Right forelimb (tissue), 1 donor: ENCODE data around the gene P3H3.

Experiments
- DNase-seq: peaks from one replicate; pipeline ENCODE4 v3.0.0-alpha.2; 2018

P3H3 gene, protein sequence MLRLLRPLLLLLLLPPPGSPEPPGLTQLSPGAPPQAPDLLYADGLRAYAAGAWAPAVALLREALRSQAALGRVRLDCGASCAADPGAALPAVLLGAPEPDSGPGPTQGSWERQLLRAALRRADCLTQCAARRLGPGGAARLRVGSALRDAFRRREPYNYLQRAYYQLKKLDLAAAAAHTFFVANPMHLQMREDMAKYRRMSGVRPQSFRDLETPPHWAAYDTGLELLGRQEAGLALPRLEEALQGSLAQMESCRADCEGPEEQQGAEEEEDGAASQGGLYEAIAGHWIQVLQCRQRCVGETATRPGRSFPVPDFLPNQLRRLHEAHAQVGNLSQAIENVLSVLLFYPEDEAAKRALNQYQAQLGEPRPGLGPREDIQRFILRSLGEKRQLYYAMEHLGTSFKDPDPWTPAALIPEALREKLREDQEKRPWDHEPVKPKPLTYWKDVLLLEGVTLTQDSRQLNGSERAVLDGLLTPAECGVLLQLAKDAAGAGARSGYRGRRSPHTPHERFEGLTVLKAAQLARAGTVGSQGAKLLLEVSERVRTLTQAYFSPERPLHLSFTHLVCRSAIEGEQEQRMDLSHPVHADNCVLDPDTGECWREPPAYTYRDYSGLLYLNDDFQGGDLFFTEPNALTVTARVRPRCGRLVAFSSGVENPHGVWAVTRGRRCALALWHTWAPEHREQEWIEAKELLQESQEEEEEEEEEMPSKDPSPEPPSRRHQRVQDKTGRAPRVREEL

DNA sequence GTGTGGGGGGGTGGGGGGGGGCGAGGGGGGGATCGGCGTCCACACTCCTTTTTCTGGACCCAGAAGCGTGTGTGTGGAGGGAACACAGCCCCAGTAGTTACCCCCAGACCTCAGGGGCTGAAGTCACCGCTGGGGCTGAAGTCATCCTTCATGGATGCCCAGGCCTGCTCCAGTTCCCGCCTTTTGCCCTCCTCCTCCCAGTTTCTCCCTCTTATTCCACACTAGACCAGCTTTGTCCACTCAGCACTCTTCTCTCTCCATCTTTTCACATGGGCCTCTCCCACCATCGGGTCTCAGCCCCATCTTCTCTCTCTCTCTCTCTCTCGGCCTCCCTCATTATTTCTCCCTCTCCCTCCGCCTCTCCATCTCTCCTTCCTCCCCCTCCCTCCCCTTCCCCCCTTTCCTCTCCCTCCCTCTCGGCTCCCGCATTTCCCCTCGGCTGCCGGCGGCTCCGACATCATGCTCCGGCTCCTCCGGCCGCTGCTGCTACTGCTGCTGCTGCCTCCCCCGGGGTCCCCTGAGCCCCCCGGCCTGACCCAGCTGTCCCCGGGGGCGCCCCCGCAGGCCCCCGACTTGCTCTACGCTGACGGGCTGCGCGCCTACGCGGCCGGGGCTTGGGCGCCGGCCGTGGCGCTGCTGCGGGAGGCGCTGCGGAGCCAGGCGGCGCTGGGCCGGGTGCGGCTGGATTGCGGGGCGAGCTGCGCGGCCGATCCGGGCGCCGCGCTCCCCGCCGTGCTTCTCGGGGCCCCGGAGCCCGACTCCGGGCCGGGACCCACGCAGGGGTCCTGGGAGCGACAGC lies at the start of gene P3H3:
Gene P3H3 (plus strand): TSS at position 426 of the 799 bp plus-strand sequence. CDS start 34 bp downstream, at position 460.
- DNase-seq, result peak; percentile 81

DNA sequence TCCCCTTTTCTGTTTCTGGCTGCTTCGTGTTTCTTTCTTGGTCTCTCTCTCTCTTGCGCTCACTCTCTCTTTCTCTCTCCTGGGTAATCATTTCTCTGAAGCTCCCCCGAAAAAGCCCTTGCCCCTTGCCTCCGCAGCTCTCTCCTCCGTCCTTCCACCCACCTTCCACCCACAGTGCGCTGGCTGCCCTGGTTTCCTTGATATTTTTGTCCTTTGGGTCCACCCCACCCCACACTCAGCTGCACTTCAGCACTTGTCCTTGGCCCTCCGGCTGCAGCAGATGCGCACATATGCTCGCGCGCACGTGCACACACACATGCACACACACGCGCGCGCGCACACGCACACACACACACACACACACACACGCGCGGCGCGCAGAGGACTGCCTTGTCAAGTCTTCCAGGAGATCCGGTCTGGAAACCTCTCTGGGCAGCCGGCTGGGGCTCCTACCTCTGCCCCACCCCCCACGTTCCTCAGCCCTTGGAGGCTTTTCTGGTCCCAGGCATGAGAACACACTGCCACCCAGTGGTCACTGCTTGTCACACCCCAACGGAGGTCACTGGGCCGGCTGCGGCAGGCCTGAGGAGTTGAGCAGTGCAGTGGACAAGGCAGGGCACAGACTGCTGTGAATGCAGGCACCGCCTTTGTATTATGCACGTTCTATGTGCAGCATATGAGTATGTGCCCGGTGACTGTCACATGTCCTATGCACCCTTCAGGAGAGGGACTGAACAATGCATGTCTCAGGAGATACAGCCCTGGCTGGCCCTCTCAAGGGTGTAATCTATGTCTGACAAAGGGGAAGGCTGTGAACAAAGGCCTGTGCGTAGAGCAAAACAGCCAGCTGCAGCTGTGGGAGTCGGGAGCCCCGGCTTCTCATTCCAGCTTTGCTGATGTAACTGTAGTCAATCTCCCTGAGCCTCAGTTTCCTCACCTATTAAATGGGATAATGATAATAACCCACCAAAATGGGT lies 49.3 kb upstream of the P3H3 start:
- DNase-seq, result peak; percentile 97

DNA sequence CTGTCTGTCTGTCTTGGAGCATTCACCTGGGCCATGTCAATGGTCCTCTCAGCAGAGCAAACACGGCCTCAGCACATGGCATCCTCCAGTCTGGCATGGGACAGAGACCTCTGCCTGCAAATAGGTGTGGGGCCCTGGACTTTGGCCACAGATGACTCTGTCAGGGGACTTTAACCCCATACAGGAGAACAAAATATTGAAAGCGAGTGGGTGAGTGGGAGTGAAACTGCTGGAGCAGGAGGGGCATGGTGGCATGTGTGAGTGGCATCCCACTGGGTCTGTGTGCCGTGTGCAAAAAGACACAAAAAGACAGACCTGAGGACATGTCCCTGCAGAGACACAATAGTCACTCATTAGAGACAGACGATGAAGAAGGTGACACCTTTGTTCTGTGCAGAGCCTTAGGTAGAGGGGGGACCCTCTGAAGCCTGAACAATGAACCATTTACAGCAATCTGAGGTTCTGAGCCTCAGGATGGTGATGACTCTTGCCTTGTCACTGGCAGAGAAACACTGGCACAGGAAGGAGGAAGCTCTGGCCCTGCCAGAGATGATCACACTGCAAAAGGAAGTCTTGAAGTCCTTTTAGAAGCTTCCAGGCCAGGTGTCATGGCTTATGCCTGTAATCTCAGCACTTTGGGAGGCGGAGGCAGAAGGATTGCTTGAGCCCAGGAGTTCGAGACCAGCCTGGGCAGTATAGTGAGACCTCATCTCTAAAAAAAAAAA lies 48.3 kb upstream of the P3H3 start:
- DNase-seq, result no peak

DNA sequence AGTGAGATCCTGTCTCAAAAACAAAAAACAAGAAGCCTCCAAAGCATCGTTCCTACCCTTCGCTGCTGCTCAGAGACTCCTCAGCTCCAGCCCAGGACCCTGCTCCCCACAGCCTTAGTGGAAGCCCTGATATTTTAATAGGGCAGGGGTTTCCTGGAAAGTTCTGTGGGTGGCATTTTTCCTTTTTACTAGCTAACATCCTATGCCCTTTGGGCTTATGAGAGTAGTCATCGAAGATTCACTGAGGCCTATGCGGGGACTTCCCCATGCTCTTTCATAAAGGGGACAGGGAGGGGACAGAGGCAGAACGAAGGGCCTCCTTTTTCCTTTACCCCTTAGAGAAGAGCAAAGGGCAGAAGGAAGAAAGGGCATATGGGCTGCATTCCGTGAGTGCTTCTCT lies 47.6 kb upstream of the P3H3 start:
- no peak for DNase-seq

DNA sequence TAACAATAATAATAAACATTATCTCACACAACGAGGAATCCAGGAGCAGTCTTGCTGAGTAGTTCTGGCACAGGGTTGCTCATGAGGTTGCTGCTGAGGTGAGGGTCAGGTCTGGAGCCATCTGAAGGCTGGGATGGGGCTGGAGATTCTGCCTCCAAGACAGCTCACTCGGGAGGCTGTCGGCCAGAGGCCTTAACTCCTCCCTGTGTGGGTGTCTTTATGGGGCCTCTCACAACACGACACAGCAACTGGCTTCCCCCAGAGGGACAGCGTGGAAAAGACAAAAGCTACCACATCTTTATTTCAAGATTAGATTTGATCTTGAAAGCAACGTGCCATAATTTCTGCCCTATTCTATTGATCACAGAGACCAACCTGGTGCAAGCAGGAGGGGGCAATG lies 46.1 kb upstream of the P3H3 start:
- DNase-seq, result no peak

DNA sequence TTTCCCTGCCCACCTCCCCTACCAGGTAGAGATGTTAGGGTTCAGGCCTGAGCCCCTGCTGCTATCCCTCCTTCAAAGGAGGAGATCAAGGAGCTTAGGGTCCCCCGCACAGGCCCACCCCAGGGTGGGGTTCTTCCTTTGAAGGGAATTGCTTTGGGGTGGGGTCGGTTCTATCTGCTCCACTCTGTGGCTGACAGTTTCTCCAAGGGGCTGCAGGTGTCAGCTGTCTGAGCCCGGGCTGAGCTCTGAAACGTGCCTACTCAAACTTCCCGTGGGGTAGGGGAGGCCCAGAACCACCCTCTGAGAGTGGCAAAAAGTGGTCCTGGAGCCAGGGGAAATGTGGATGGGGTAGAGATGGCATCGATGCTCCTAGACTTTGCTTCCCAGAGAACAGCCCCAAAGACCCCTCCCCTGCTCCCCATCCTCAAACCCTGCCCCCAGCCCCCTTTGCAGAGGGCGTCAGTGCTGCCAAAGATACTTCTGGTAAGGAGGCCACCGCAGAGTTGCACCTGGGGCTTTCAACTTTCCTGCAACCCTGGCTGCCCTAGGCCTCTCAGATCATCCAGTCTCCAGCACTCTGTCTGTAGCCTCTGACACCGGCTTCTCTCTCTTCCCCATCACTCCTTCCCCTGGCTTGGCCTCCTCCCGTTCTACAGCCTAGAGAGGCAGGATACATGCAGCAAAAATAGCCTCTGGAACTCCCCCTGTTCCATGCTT lies 45.2 kb upstream of the P3H3 start:
- DNase-seq, result no peak

DNA sequence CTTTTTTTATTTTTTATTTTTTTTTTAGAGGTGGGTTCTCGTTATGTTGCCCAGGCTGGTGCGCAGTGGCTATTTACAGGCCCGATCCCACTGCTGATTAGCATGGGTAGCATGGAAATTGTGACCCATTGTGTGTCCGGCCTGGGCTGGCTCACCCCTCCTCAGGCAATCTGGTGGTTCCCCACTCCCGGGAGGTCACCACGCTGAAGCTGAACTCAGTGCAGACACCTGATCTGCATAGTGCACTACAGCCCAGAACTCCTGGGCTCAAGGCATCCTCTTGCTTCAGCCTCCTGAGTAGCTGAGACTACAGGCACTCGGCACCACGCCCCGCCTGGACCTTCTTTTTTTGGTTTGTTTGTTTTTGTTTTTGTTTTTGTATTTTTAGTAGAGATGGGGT lies 44.4 kb upstream of the P3H3 start:
- DNase-seq, result no peak

DNA sequence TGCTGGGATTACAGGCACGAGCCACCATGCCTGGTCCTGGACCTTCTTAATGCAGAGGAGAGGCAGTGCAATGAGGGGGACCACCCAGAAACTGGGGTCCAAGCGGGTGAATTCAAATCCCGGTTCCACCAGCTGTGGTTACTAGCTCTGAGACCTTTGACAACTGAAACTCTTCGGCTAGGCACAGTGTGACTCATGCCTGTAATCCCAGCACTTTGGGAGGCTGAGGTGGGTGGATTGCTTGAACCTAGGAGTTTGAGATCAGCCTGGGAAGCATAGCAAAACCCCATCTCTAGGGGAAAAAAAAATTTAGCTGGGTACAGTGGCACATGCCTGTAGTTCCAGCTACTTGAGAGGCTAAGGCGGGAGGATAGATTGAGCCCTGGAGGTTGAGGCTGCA lies 43.9 kb upstream of the P3H3 start:
- DNase-seq, result no peak

DNA sequence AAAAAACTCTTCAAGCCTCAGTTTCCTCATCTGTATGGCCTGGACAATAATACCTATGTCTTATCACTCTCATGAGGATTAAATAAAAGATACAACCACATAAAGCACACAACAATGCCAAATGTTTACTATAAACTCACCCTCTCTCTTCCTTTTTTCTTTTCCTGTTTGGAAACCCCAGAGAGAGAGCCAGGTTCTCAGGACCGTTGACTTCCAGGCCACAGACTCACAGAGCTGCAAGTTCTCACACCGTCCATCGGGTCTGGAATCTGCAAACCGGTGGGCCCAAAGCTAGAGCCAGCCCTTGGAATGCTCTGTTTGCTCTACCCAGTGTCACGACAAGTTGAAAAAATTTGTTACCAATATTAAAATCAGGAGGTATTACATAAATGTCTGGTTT lies 43.4 kb upstream of the P3H3 start:
- no peak for DNase-seq

DNA sequence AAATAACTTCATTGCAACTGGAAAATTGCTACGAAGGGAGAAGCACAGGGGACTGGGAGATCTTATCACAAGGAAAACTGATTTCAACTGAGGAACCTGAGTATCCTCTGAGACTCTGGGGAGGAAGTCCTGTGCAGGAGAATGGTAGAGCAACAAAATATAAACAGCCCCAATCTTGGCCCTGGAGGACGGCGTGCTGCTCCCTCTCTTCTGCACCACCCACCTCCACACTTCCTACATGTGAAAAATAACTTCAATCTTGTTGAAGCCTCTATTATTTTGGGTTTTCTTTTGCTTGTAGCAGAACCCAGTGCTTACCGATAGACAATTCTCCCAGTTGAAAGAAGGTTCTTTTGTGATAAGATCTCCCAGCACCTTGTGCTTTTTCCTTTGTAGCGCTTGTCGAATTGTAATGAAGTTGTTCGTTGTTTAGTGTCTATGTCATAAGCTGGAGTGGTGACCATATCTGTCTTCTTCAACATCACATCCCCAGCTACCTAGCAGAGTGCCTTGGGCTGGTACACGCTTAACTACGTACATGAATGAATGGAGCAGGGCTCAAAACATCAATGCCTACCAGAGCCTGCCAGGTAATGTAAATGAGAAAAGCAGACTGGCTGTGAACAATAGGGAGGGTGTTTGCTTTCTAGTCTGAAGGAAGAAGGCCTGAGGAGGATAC lies 41.7 kb upstream of the P3H3 start:
- no peak for DNase-seq

DNA sequence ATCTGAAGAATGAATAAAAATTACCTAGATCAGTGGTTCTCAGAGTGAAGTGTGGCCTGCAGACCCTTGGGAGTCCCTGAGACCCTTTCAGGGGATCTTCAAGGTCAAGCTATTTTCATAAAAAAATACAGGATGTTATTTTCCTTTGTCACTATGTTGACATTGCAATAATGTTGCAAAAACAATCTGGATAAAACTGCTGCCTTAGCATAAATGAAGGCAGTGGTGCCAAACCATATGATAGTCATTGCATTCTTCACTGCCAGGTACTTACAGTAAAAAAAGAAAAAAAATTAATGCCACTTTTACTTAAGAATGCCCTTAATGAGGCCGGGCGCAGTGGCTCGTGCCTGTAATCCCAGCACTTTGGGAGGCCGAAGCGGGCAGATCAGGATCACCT lies 40.9 kb upstream of the P3H3 start:
- DNase-seq, result no peak

DNA sequence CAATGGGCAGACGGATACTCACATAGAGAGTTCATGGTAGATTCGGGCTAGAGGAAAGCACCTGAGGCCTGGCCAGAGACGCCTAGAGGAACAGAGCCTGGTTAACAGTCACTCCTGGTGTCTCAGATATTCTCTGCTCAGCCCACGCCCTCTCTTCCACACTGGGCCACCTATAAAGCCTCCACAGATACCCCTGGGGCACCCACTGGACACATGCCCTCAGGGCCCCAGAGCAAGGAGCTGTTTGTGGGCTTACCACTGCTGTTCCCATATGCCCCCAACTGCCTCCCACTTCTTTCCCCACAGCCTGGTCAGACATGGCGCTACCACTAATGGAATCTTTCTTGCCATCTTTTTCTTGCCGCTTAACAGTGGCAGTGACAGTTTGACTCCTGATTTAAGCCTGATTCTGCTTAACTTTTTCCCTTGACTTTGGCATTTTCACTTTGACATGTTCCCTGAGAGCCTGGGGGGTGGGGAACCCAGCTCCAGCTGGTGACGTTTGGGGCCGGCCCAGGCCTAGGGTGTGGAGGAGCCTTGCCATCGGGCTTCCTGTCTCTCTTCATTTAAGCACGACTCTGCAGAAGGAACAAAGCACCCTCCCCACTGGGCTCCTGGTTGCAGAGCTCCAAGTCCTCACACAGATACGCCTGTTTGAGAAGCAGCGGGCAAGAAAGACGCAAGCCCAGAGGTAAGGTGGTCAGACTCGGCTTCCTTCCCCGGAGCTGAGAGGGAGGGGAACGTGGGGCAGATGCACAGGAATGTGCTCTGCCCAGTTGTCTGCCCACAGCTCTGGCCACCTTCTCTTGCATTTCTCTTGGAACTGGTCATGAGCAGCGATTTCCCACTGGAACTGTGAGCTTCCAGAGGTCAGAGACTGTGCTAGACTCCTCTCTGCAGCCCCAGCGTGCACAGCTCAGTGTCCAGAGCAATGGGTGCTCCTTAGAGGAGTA lies 39.0 kb upstream of the P3H3 start, which contains the start of gene CD4:
Gene CD4 (plus strand): TSS at position 557 of the 953 bp plus-strand sequence. CDS start 10,611 bp downstream, outside the sequence.
- DNase-seq, result no peak

DNA sequence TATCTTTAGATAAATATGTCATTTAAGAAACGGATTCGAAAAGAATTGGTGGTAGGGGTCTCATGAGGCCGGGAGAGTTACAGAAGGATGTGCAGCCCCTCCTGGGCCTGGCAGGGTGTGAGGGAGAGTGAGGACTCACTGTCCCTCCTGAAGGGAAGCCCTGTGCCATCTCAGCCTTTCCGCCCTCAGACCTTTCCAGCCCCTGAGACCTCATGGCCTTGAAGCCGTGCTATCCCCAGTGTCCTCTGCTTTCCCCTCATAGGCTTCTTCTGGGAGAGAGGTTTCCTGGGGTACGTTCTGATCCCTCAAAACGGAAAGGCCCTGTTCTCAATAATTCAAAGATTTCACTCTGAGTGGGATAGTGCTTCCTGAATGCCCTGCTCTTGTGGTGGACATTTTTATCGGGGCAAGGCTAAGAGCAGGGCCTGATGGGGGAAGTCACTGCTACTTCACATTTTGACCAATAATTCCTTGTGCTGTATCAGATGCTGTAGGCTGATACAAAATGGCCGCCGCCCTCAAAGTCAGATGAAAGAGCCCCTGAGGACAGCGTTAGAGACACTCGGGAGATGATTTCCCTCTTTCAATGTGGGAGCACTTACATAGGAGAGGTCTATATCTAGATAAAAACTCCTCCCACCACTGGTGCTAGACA lies 37.6 kb upstream of the P3H3 start:
- no peak for DNase-seq

DNA sequence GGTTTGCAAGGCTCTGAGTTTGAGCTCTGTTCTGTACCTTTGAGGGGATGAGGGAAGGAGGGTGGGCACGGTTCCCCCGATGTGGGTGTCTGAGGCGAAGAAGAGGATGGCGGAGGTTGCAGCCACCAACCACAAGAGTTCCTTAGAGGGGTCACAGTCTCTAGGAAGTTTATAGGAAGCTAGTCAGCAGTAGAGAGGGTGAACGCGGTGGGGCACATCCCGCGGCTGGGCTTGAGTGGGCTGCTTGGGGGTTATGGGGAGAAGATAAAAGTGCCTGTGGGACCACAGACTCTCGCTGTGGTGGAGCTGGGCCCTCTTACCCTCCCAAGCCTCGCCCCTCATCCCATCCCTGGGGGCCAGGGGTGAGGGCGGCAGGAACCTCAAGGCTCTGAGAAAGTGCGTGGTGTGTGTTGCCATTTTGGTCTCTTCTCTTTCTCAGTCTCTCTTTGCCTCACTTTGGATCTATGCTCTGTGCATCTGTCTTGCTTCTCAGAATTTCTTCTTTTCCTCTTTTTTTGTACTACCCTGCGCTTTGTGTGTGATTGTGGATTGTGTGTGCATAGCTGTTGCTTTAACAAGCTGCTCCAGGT lies 36.2 kb upstream of the P3H3 start:
- DNase-seq, result no peak

DNA sequence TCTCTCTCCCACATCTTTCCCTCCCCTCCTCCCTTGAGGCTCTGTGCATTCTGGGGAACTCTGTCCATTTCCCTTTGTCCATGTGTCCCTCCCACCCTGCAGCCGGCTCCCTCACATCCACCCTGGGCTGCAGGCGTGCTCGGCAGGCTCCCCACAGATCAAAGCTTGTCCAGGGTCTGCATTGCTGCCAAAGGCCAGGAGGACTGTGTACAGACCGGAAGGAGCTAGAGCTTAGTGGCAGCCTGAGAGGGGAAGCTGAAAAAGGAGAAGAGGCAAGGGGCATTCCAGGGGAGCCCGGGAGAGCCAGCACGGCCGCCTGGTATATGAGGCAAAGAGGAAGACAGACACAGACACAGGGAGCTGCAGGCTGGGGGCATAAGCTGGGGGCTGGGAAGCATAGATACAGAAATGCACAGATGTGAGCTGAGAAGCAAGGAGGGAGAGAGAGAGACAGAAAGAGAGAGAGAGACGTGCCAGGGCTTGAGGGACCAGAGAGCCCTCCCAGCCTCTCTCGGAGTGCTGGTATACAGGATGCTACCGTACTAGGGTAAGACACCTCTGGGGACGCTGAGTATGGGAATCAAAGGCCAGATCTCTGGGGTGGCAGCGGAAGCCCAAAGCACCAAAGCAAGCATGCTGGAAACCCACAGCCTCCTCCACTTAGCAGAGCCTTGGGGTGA lies 35.5 kb upstream of the P3H3 start:
- no peak for DNase-seq

DNA sequence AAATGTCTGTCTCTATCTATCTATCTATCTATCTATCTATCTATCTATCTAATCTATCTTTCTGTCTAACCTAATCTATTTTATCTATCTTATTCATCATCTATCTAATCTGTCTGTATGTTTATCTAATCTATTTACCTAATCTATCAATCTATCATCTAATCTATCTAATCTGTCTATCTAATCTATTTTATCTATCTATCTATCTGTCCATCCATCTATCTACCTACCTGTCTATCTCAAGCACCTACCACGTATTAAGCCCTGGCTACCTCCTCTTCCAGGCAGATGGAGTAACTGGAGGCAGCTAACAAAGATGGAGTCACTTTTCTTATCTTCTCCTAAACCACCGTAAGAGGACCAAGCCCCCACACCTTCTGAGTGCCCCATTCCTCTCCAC lies 33.1 kb upstream of the P3H3 start:
- no peak for DNase-seq

DNA sequence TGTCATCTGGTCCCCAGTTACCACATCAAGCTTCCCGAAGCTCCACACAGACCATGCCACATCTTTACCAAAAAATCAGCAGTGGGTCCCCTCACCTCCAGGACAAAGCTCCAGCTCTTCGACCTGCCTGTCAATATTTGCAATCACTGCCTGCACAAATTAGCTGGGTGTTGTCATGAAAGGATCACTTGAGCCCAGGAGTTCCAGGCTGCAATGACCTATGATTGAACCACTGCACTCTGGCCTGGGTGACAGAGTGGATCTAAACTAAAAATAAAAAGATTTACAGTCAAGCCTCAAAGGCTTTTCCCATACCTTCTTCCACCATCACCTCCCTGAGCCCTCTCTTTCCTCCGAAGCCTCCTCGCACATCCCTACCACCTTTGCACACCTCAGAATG lies 31.6 kb upstream of the P3H3 start:
- no peak for DNase-seq
